COLO668 (cell line): Measurements from ENCODE around the gene CDH20.

Source experiments
- DNase-seq: peaks from one replicate; lab custom pipeline; 2025; ENCODE audit not compliant: unreplicated experiment; lab: John Stamatoyannopoulos, UW

Gene CDH20

DNA sequence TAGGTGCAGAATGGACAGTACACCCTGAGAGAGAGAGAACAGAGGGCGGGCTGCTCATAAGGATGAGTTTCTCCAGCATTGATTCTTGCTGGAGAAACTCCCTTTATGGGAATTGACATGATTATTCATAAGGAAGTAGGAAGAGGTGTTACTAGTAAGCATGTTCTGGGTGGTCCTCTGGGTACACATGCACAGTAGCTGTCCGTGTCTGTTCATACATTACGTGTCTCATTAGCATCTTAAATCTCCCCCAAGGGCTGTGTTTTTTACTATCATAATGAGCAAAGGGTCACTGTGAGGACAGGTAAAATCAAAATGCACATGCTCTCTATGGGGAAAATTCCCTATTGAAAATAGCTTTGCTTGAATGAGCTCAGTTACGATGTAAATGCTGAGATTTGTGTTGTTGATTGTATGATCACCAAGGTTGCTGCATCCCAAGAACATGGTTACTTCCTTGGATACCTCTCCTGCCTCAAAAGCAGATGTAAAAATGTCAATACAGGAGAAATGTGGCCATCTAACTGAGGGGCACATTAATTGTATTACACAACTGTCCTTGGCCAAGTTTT lies 238.9 kb downstream of the CDH20 start:
- no peak for DNase-seq

GRCh38 chr18:61572871-61573270 lies 239.6 kb downstream of the CDH20 start:
- no peak for DNase-seq

- no peak for DNase-seq
These were observed 241.4 kb downstream of the CDH20 start for GRCh38 chr18:61574665-61575064.

GRCh38 chr18:61575419-61575818 lies 242.2 kb downstream of the CDH20 start:
- DNase-seq: no peak

- no peak for DNase-seq
These were observed 245.6 kb downstream of the CDH20 start for GRCh38 chr18:61578846-61579245.

- no peak for DNase-seq
These were observed 246.4 kb downstream of the CDH20 start for GRCh38 chr18:61579581-61579980.

DNA sequence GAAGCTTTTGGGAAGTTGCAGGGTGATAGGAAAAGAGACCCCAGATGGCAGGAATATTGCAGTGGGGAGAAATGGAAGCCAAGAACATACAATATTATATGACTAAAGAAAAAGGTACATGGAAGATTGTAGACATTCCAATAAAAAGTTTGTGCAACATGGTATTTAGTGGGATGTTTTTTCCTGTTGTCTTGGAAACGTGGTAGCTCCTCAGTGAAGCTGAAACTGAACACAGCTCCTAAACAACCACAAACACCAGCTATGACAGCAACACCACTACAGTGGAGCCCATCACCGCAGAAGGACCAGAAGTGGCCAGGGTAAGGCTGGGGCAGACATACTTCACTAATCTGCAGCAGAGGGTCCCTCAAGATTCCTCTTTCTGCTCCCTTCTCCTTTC lies 246.8 kb downstream of the CDH20 start:
- DNase-seq: no peak

DNA sequence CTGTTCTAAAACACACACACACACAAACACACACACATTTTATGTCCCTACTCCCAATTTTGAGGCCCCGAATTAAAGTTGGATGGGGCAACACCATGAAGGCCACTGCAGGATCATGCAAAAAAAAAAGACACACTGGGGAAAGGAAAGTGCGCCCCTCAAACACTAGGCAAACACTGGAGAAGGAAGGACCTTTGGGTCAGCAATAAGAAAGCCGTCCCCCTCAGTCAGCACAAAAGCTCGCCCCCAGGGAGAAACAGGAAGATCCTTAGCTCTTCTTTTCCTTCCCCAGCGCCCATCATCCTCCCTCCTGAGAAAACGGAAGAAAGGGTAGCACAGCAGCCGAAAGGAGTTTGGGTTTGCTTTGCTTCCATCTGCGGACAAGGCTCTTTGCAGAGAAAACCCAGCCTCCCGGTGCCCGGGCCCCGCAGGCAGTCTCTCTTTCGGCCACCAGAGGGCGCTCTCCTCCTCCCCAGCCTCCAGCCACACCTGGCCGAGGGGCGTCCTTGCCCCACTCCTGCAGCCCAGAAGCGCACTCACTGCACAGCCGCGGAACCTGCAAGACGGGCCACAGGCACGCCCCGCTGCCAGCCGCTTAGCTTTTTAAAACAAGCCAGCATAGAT lies 248.5 kb downstream of the CDH20 start:
- peak; percentile 67 for DNase-seq

DNA sequence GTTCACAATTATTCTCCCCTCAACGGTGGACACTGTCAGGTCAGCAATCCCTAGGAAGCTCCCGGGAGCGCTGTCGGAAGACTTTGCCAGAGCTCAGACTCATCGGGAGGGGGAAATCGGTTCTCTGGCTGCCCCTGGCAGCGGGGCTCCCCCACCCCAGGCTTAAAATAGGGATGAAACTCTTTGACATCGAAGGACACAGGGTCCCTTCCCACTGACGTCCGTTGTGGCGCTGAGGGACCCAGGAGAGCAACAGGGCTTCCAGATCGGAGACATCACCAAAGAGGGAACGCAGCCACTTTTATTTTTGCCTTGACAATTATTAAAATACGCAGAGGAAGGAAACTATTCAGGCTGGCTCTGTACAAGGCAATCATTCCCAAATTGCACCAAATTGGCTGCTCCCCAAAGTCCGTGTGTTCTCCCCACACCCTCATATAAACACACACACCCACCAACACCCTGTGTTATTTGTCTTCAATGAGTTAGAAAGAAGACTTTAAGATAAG lies 249.0 kb downstream of the CDH20 start:
- DNase-seq: no peak

DNA sequence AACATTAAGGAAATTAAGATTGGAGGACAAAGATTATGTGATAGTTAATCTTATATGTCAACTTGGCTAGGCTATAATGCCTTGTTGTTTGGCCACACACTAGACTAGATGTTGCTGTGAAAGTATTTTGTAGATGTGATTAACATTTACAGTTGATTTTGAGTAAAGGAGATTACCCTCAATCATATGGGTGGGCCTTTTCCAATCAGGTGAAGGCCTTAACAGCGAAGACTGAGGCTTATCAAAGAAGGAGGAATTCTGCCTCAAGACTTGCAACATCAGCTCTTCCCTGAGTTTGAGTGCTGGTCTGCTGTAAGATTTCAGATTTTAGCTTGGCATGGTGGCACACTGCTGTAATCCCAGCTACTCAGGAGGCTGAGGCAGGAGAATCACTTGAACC lies 250.3 kb downstream of the CDH20 start:
- no peak for DNase-seq

GRCh38 chr18:61587865-61588264 lies 254.6 kb downstream of the CDH20 start:
- no peak for DNase-seq

DNA sequence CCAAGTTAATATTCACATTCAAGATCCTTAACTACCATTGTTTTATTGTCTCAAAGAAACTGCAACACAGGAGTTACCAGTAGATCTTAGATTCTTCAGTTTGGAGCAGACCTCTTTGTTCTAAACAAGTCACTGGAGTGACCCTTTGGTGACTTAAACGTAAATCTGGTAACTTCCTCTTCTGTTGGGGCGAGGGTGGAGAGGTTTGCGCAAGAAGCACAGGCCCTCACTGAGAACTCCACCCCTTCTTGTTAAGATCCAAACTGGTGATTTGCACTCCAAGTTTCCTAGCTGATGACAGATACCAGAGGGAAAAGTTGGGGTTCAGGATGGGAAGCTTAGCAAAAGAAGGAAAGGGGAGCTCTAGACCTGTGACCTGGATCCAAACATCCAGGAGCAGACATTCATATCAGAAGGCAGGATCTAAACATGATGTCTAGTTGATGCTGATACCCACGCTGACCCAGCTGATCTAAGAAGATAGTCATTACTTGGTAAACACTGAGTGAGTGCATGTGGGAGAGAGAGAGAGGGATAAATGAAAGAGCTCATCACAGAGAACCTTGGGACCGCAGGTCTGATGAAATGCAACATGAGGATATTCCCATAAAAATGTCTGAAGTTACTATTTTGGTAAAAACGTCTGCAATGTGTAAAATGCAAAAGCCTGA lies 256.0 kb downstream of the CDH20 start:
- no peak for DNase-seq

- no peak for DNase-seq
These were observed 256.5 kb downstream of the CDH20 start for GRCh38 chr18:61589724-61590065.

GRCh38 chr18:61591253-61591652 lies 258.0 kb downstream of the CDH20 start:
- DNase-seq: no peak

- no peak for DNase-seq
These were observed 262.5 kb downstream of the CDH20 start for GRCh38 chr18:61595615-61596251.

- no peak for DNase-seq
These were observed 263.1 kb downstream of the CDH20 start for GRCh38 chr18:61596296-61596695.

- no peak for DNase-seq
These were observed 264.1 kb downstream of the CDH20 start for GRCh38 chr18:61597316-61597715.

DNA sequence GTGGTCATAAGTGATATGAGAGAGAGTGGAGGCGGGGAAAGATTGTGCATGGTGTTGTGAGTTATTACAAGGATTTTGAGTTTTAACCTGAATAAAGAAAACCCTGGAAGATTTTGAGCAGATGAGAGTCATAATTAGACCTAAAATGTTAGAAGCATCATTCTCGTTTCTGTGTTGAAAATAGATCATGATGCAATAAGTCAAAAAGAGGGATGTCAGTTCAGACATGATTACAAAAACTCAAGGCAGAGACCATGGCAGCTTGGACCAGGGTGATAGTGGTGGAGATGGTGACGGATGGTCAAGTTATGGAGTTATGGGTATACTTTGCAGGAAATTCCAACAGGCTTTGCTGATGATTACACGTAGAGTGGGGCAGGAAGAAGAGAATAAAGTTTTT lies 267.2 kb downstream of the CDH20 start:
- DNase-seq: no peak

GRCh38 chr18:61602836-61603235 lies 269.6 kb downstream of the CDH20 start:
- DNase-seq: no peak
